ENCODE data around the gene HACD4.

Gene HACD4

GRCh38 chr9:21031091-21031807 is at the start of gene HACD4:
HACD4 (minus strand) TSS chr9:21031640; CDS start chr9:21031590, 50 bp downstream.
- DNase-seq, result peak; percentile 43 to 44

- no peak for DNase-seq
Measured at GRCh38 chr9:21080793-21081192, 49.4 kb upstream of the HACD4 start.

- no peak for DNase-seq
Measured at GRCh38 chr9:21078702-21079101, 47.3 kb upstream of the HACD4 start.

GRCh38 chr9:21077781-21078180 is 46.3 kb upstream of the HACD4 start, which contains the start of gene IFNB1:
IFNB1 (minus strand) TSS chr9:21077942; CDS start chr9:21077869, 73 bp downstream.
- DNase-seq, result no peak

- no peak for DNase-seq
Measured at GRCh38 chr9:21075484-21075883, 44.0 kb upstream of the HACD4 start.

GRCh38 chr9:21070906-21071305 is 39.5 kb upstream of the HACD4 start:
- no peak for DNase-seq

GRCh38 chr9:21070171-21070571 is 38.7 kb upstream of the HACD4 start:
- DNase-seq, result no peak

- DNase-seq, result no peak
Measured at GRCh38 chr9:21060919-21061561, 29.6 kb upstream of the HACD4 start.

GRCh38 chr9:21056931-21057330 is 25.5 kb upstream of the HACD4 start:
- DNase-seq, result no peak

- DNase-seq, result no peak
Measured at GRCh38 chr9:21053851-21054250, 22.4 kb upstream of the HACD4 start.

- no peak for DNase-seq
Measured at GRCh38 chr9:21047281-21047691, 15.8 kb upstream of the HACD4 start.

- no peak for DNase-seq
Measured at GRCh38 chr9:21043841-21044240, 12.4 kb upstream of the HACD4 start.

- no peak for DNase-seq
Measured at GRCh38 chr9:21042466-21042865, 11.0 kb upstream of the HACD4 start.

GRCh38 chr9:21039302-21039701 is 7.9 kb upstream of the HACD4 start:
- no peak for DNase-seq

GRCh38 chr9:21037278-21037677 is 5.8 kb upstream of the HACD4 start:
- no peak for DNase-seq

- no peak for DNase-seq
Measured at GRCh38 chr9:21031808-21032183, 356 bp upstream of the HACD4 start.

GRCh38 chr9:21030389-21031035 is 928 bp downstream of the HACD4 start:
- DNase-seq, result no peak

GRCh38 chr9:21029661-21030060 is 1.8 kb downstream of the HACD4 start:
- DNase-seq, result no peak

GRCh38 chr9:21028466-21028865 is 3.0 kb downstream of the HACD4 start:
- DNase-seq, result no peak

GRCh38 chr9:21027295-21027694 is 4.1 kb downstream of the HACD4 start:
- DNase-seq, result no peak

- no peak for DNase-seq
Measured at GRCh38 chr9:21023861-21024260, 7.6 kb downstream of the HACD4 start.

GRCh38 chr9:21018177-21018576 is 13.3 kb downstream of the HACD4 start:
- no peak for DNase-seq

GRCh38 chr9:21016701-21017491 is 14.5 kb downstream of the HACD4 start:
- DNase-seq, result no peak

All from activated CD4-positive, alpha-beta T cell treated with anti-CD3 and anti-CD28 coated beads, Interleukin-2, amount 50 U/mL, for 4 hours (primary cell).